A549 (cell line): ENCODE measurements around the gene ALX3.

Experiments
- CTCF ChIP-seq: fragments of >200 bp; sonication (Bioruptor Twin); formaldehyde crosslinking; IDR thresholded peaks from 3 replicates; pipeline ENCODE4 v1.5.1; 2016
- MYC ChIP-seq: IDR thresholded peaks from 2 replicates; pipeline ENCODE4 v1.6.1; 2012; ENCODE audit warnings: mild to moderate bottlenecking, inconsistent platforms, low read length, improper control_type of control experiment, borderline replicate concordance
- RCOR1 ChIP-seq: fragments of 150-350 bp; IDR thresholded peaks from 2 replicates; pipeline ENCODE4 v1.6.1; 2014; ENCODE audit warnings: antibody characterized with exemption, low read length, low read depth
- TF ChIP-seq, protein P1 (sequence below): fragments of 150-350 bp; IDR thresholded peaks from 2 replicates; pipeline ENCODE4 v1.6.1; 2014; ENCODE audit warnings: low read depth, mild to moderate bottlenecking, low read length
- TF ChIP-seq, protein P2 (sequence below): fragments of 200-600 bp; sonication (generic); IDR thresholded peaks from 2 replicates; pipeline ENCODE4 v1.6.1; 2016; ENCODE audit warnings: antibody characterized with exemption, mild to moderate bottlenecking, moderate library complexity

GRCh38 chr1:110107867-110108469 is 37.5 kb upstream of the ALX3 start:
- TF ChIP-seq CTCF (no peak), MYC (no peak), RCOR1 (no peak)
- TF ChIP-seq, protein P1, sequence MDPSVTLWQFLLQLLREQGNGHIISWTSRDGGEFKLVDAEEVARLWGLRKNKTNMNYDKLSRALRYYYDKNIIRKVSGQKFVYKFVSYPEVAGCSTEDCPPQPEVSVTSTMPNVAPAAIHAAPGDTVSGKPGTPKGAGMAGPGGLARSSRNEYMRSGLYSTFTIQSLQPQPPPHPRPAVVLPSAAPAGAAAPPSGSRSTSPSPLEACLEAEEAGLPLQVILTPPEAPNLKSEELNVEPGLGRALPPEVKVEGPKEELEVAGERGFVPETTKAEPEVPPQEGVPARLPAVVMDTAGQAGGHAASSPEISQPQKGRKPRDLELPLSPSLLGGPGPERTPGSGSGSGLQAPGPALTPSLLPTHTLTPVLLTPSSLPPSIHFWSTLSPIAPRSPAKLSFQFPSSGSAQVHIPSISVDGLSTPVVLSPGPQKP: no peak
- TF ChIP-seq, protein P2, sequence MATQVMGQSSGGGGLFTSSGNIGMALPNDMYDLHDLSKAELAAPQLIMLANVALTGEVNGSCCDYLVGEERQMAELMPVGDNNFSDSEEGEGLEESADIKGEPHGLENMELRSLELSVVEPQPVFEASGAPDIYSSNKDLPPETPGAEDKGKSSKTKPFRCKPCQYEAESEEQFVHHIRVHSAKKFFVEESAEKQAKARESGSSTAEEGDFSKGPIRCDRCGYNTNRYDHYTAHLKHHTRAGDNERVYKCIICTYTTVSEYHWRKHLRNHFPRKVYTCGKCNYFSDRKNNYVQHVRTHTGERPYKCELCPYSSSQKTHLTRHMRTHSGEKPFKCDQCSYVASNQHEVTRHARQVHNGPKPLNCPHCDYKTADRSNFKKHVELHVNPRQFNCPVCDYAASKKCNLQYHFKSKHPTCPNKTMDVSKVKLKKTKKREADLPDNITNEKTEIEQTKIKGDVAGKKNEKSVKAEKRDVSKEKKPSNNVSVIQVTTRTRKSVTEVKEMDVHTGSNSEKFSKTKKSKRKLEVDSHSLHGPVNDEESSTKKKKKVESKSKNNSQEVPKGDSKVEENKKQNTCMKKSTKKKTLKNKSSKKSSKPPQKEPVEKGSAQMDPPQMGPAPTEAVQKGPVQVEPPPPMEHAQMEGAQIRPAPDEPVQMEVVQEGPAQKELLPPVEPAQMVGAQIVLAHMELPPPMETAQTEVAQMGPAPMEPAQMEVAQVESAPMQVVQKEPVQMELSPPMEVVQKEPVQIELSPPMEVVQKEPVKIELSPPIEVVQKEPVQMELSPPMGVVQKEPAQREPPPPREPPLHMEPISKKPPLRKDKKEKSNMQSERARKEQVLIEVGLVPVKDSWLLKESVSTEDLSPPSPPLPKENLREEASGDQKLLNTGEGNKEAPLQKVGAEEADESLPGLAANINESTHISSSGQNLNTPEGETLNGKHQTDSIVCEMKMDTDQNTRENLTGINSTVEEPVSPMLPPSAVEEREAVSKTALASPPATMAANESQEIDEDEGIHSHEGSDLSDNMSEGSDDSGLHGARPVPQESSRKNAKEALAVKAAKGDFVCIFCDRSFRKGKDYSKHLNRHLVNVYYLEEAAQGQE: no peak
